Left lung (tissue), 10 donors: ENCODE results near the gene ADAM21. TPM values are rescaled to one million over a fixed set of nuclear protein-coding genes. Genes with fewer than 3 reads are reported as not detected.
"Not testable (repeated sequence)": the region's sequence is repeated elsewhere in the genome, so short reads cannot be mapped to it uniquely, and the experiment has no call there.

Experiments
- ATAC-seq: fragments of 200-7000 bp; cut with Tn5 transposase; one replicate; pipeline ENCODE4 v1.9.1; 2020; ENCODE audit warnings: moderate library complexity
- DNase-seq, 4 donors: peaks; one replicate each; pipeline ENCODE4 v3.0.0-alpha.2; 2013 to 2020
- H3K27ac ChIP-seq, 2 donors: fragments of 200-600 bp; sonication (generic) in 1 of 2; one replicate each; pipeline versions ENCODE4 v1.5.0 to v1.8.0; 2020 to 2021
- H3K27me3 ChIP-seq, 2 donors: fragments of 200-600 bp; sonication (generic) in 1 of 2; one replicate each; pipeline versions ENCODE4 v1.5.0 to v1.8.0; 2020 to 2021
- H3K36me3 ChIP-seq, 2 donors: fragments of 200-600 bp; sonication (generic) in 1 of 2; one replicate each; pipeline versions ENCODE4 v1.5.0 to v1.8.0; 2020 to 2021
- H3K4me1 ChIP-seq, 2 donors: fragments of 200-600 bp; one replicate each; pipeline ENCODE4 v1.8.0; 2021
- H3K4me3 ChIP-seq, 2 donors: fragments of 200-600 bp; sonication (generic) in 1 of 2; one replicate each; pipeline versions ENCODE4 v1.5.0 to v1.8.0; 2020 to 2021; ENCODE audit warnings: mild to moderate bottlenecking in 1 of 2
- H3K9me3 ChIP-seq, 2 donors: fragments of 200-600 bp; sonication (generic) in 1 of 2; one replicate each; pipeline versions ENCODE4 v1.5.0 to v1.8.0; 2020 to 2021
- CTCF ChIP-seq, 2 donors: fragments of 200-600 bp; sonication (generic) in 1 of 2; IDR thresholded peaks; one replicate each; pipeline versions ENCODE4 v1.5.0 to v1.8.0; 2021; ENCODE audit warnings: antibody characterized with exemption in 2 of 2
- intact Hi-C, 2 donors: fragments of 100-400 bp; cut with DNase I; formaldehyde crosslinking; loops; one replicate each; pipeline versions ENCODE4 v1.11.2 to v1.14.2; 2022
- polyA plus RNA-seq, 6 donors: library from polyadenylated mRNA; unstranded; fragments of 120-200 nt; gene quantifications; one replicate each; pipeline ENCODE4 v1.2.1, GENCODE V29; 2013; ENCODE audit not compliant: insufficient read length in 6 of 6
- total RNA-seq, 2 donors: library from RNA; stranded (reverse); fragmentation: NEBNext Ultra II Directional; extraction: Animal tissue kit (Norgen Biotek cat#: 25700); gene quantifications; one replicate each; pipeline ENCODE4 v1.2.1, GENCODE V29; 2021
- donor health status: DM: no; HTN: yes; CAD: no.
- donor health status: DM: no; HTN: no; CAD: no.

ADAM21 gene
- total and polyA plus RNA-seq, 8 donors: 0.29 to 0.90 (median 0.56) TPM

- H3K27me3 ChIP-seq: no peaks in the 10 kb centered on the region
- ATAC-seq (peak; percentile 99), DNase-seq (peak; percentile 57 to 87 (median 78))
- peak within 1 kb of the TSS; percentile 64 to 73 for H3K4me3 ChIP-seq
- H3K4me1 ChIP-seq: peaks cover 5 to 13% of the 10 kb centered on the region in 2 donors
- no peaks in the 10 kb centered on the region for H3K36me3 ChIP-seq
- TF ChIP-seq CTCF (IDR thresholded peaks at IDR 0.05): no peak
- intact Hi-C loops: no loop called here
- H3K27ac ChIP-seq: peak within 1 kb of the TSS; percentile 51 to 72
- no peaks in the 10 kb centered on the region for H3K9me3 ChIP-seq
These were observed 35.1 kb upstream of the ADAM21 start, which contains the start of gene SYNJ2BP for GRCh38 chr14:70416725-70417349. SYNJ2BP (minus strand) TSS chr14:70417090; CDS start chr14:70416963, 127 bp downstream.

- intact Hi-C loops, ATAC-seq, H3K36me3 ChIP-seq, DNase-seq, H3K9me3 ChIP-seq, H3K27ac ChIP-seq, H3K27me3 ChIP-seq, H3K4me3 ChIP-seq: not testable (repeated sequence)
- H3K4me1 ChIP-seq: peaks cover 5 to 13% of the 10 kb centered on the region in 2 donors
These were observed 32.6 kb upstream of the ADAM21 start for GRCh38 chr14:70419270-70419931.

- no peak for DNase-seq
- intact Hi-C loops: no loop called here
- Histone ChIP-seq H3K27ac (no peak overlapping the region), H3K27me3 (no peaks in the 10 kb centered on the region), H3K4me1 (no peaks in the 10 kb centered on the region), H3K9me3 (no peaks in the 10 kb centered on the region), H3K36me3 (no peaks in the 10 kb centered on the region), H3K4me3 (no peak overlapping the region)
- no peak for TF ChIP-seq CTCF (IDR thresholded peaks at IDR 0.05)
- no peak for ATAC-seq
These were observed 29.4 kb upstream of the ADAM21 start for GRCh38 chr14:70422538-70422937.

- H3K4me1 ChIP-seq: no peaks in the 10 kb centered on the region
- peaks cover 0 to 5% of the 10 kb centered on the region in 2 donors for H3K9me3 ChIP-seq
- intact Hi-C loops: no loop called here
- H3K27ac ChIP-seq: no peak overlapping the region
- DNase-seq (no peak), ATAC-seq (no peak)
- no peak overlapping the region for H3K4me3 ChIP-seq
- TF ChIP-seq CTCF (IDR thresholded peaks at IDR 0.05): no peak
- H3K36me3 ChIP-seq: no peaks in the 10 kb centered on the region
- no peaks in the 10 kb centered on the region for H3K27me3 ChIP-seq
These were observed 26.6 kb upstream of the ADAM21 start for GRCh38 chr14:70425354-70425753.

- H3K27me3 ChIP-seq, H3K4me1 ChIP-seq, H3K4me3 ChIP-seq, H3K27ac ChIP-seq, H3K36me3 ChIP-seq, ATAC-seq, DNase-seq, intact Hi-C loops: not testable (repeated sequence)
- peaks cover 0 to 13% of the 10 kb centered on the region in 2 donors for H3K9me3 ChIP-seq
These were observed 25.4 kb upstream of the ADAM21 start for GRCh38 chr14:70426555-70426954.

GRCh38 chr14:70436867-70437266, 15.1 kb upstream of the ADAM21 start:
- Histone ChIP-seq H3K4me3 (no peak overlapping the region), H3K4me1 (no peaks in the 10 kb centered on the region), H3K27ac (no peak overlapping the region), H3K36me3 (no peaks in the 10 kb centered on the region), H3K9me3 (peaks cover 0 to 68% of the 10 kb centered on the region in 2 donors), H3K27me3 (no peaks in the 10 kb centered on the region)
- intact Hi-C loops: no loop called here
- ATAC-seq: no peak
- TF ChIP-seq CTCF (IDR thresholded peaks at IDR 0.05): no peak
- DNase-seq: no peak
